NT2/D1 (cell line): ENCODE results near the gene PALS2.
A peak's percentile ranks its signal among the peaks of the same experiment; 100 is the strongest.

Source experiments
- DNase-seq: peaks from one replicate; pipeline ENCODE4 v3.0.0-alpha.2; 2011; ENCODE audit warnings: low read depth, low spot score
- H3K27me3 ChIP-seq: 2 replicates; pipeline ENCODE4 v1.6.0; 2011; ENCODE audit warnings: mild to moderate bottlenecking; ENCODE audit not compliant: insufficient read length, insufficient read depth
- H3K36me3 ChIP-seq: 2 replicates; pipeline ENCODE4 v1.6.1; 2011; ENCODE audit warnings: mild to moderate bottlenecking, low read length, mixed read lengths; ENCODE audit not compliant: insufficient read depth, insufficient read length
- H3K4me1 ChIP-seq: 2 replicates; pipeline ENCODE4 v1.5.1; 2011; ENCODE audit not compliant: insufficient read depth, insufficient read length
- H3K4me3 ChIP-seq: 2 replicates; pipeline ENCODE4 v1.5.1; 2011; ENCODE audit warnings: low read depth; ENCODE audit not compliant: insufficient read length
- H3K9ac ChIP-seq: 2 replicates; pipeline ENCODE4 v1.6.0; 2011; ENCODE audit warnings: low read depth; ENCODE audit not compliant: insufficient read length
- H3K9me3 ChIP-seq: 2 replicates; pipeline ENCODE4 v1.5.1; 2011; ENCODE audit warnings: mild to moderate bottlenecking, low read length; ENCODE audit not compliant: insufficient read depth
- SUZ12 ChIP-seq: IDR thresholded peaks from 2 replicates; pipeline ENCODE4 v1.6.1; 2011; ENCODE audit not compliant: insufficient read length, insufficient read depth; ENCODE audit errors: extremely low read depth
- YY1 ChIP-seq: IDR thresholded peaks from 2 replicates; pipeline ENCODE4 v1.6.1; 2011; ENCODE audit not compliant: insufficient read length, insufficient read depth
- ZNF274 ChIP-seq: IDR thresholded peaks from 2 replicates; pipeline ENCODE4 v1.6.1; 2011; ENCODE audit warnings: mild to moderate bottlenecking, low read depth, low read length

Gene PALS2, protein sequence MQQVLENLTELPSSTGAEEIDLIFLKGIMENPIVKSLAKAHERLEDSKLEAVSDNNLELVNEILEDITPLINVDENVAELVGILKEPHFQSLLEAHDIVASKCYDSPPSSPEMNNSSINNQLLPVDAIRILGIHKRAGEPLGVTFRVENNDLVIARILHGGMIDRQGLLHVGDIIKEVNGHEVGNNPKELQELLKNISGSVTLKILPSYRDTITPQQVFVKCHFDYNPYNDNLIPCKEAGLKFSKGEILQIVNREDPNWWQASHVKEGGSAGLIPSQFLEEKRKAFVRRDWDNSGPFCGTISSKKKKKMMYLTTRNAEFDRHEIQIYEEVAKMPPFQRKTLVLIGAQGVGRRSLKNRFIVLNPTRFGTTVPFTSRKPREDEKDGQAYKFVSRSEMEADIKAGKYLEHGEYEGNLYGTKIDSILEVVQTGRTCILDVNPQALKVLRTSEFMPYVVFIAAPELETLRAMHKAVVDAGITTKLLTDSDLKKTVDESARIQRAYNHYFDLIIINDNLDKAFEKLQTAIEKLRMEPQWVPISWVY

GRCh38 chr7:24572997-24573553 lies at the start of gene PALS2:
Gene PALS2 (plus strand): TSS chr7:24573452. CDS start chr7:24623668, 50,216 bp downstream.
- peak; percentile 70 for DNase-seq
- H3K4me3 ChIP-seq, result peak within 1 kb of the TSS; percentile 75
- TF ChIP-seq YY1 (no peak), ZNF274 (no peak), SUZ12 (no peak)
- H3K9ac ChIP-seq, result peak within 1 kb of the TSS; percentile 91
- no peaks in the 10 kb centered on the region for H3K36me3 ChIP-seq
- H3K27me3 ChIP-seq, result peaks cover 18% of the 10 kb centered on the region
- H3K4me1 ChIP-seq, result no peaks in the 10 kb centered on the region
- no peaks in the 10 kb centered on the region for H3K9me3 ChIP-seq

- DNase-seq, result no peak
- Histone ChIP-seq H3K9me3 (no peaks in the 10 kb centered on the region), H3K27me3 (no peaks in the 10 kb centered on the region), H3K36me3 (no peaks in the 10 kb centered on the region), H3K9ac (no peak overlapping the region), H3K4me3 (no peak overlapping the region), H3K4me1 (no peaks in the 10 kb centered on the region)
- TF ChIP-seq SUZ12, result no peak
- no peak for TF ChIP-seq ZNF274
- TF ChIP-seq YY1, result no peak
Observed at GRCh38 chr7:24531255-24531654, 42.0 kb upstream of the PALS2 start.

DNA sequence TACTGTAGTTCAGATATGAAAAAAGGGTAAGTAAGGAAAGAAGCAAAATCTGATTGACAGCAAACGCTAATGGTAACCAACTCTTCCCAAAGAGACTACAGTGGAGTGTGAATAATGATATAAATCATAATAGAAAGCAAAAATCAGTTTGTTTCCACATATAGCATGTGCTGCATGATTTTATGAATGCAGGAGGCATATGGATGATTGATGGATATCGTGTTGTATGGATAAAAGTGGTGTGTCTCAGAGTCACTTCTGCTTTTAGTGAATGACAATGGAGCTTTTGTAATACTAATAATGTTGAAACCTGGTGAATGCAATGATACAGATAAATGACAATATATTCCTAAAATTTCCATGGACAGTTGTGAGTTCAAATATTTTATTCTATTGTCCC lies 36.6 kb upstream of the PALS2 start:
- Histone ChIP-seq H3K9ac (no peak overlapping the region), H3K27me3 (no peaks in the 10 kb centered on the region), H3K4me1 (no peaks in the 10 kb centered on the region), H3K36me3 (no peaks in the 10 kb centered on the region), H3K9me3 (no peaks in the 10 kb centered on the region), H3K4me3 (no peak overlapping the region)
- no peak for DNase-seq
- TF ChIP-seq SUZ12 (no peak), YY1 (no peak), ZNF274 (no peak)

DNA sequence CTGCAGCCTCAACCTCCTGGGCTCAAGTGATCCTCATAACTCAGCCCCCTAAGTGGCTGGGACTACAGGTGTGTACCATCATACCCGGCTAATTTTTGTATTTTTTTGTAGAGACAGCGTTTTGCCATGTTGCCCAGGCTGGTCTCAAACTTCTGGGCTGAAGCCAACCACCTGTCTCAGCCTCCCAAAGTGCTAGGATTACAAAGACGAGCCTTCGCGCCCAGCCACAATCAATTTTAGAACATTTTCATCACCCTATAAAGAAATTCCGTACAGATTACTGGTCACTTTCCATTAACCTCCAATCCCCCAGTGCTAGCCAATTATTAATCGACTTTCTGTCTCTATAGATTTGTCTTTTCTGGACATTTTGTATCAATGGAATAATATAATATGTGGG lies 32.3 kb upstream of the PALS2 start:
- no peak for DNase-seq
- Histone ChIP-seq H3K4me1 (no peaks in the 10 kb centered on the region), H3K4me3 (no peak overlapping the region), H3K9me3 (no peaks in the 10 kb centered on the region), H3K9ac (no peak overlapping the region), H3K36me3 (no peaks in the 10 kb centered on the region), H3K27me3 (no peaks in the 10 kb centered on the region)
- TF ChIP-seq YY1 (no peak), SUZ12 (no peak)

GRCh38 chr7:24545215-24545614 lies 28.0 kb upstream of the PALS2 start:
- no peaks in the 10 kb centered on the region for H3K36me3 ChIP-seq
- no peak overlapping the region for H3K9ac ChIP-seq
- H3K27me3 ChIP-seq, result no peaks in the 10 kb centered on the region
- H3K9me3 ChIP-seq, result no peaks in the 10 kb centered on the region
- H3K4me1 ChIP-seq, result no peaks in the 10 kb centered on the region
- no peak for DNase-seq
- TF ChIP-seq SUZ12, result no peak
- no peak for TF ChIP-seq ZNF274
- no peak for TF ChIP-seq YY1
- H3K4me3 ChIP-seq, result no peak overlapping the region

DNA sequence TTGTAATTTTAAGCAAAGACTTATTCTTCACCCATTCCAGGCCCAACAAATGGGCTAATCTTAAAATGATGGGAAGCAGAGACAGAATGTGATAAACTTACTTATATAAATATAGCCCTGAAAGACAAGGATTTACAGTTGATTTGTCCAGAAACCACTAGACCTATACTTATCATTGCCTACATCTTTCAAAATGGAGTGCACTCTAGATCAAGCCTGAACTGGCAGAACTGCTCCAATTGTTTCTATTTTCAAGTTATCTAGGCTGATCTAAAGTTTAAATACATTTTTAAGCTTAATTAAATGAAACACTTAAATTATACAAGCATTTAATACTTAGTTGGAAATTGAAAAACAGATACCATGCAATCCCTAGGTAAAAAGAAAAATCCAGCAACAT lies 24.9 kb upstream of the PALS2 start:
- H3K9ac ChIP-seq, result no peak overlapping the region
- no peak overlapping the region for H3K4me3 ChIP-seq
- no peaks in the 10 kb centered on the region for H3K9me3 ChIP-seq
- H3K36me3 ChIP-seq, result no peaks in the 10 kb centered on the region
- no peaks in the 10 kb centered on the region for H3K4me1 ChIP-seq
- no peaks in the 10 kb centered on the region for H3K27me3 ChIP-seq
- TF ChIP-seq YY1, result no peak
- no peak for TF ChIP-seq ZNF274
- DNase-seq, result no peak

DNA sequence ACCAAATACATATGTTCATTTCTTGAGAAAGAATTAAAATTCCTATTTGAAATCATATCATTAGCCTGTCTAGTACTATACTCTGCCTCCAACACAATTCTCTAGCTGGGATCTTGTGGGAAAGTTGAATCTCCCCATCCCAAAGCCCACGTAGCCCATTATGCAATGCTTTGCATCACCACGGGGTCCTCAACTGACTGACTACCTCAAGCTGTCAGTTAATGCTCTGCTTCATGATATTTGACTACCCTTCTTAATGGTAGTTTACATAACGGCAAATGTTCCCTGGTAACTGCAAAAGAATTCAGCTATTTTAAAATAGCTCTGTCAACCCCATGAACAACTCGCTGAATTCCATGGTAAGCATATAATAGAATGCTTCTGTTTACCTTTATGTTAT lies 23.3 kb upstream of the PALS2 start:
- Histone ChIP-seq H3K4me1 (no peaks in the 10 kb centered on the region), H3K9me3 (no peaks in the 10 kb centered on the region), H3K36me3 (no peaks in the 10 kb centered on the region), H3K4me3 (no peak overlapping the region), H3K27me3 (no peaks in the 10 kb centered on the region), H3K9ac (no peak overlapping the region)
- DNase-seq, result no peak
- TF ChIP-seq SUZ12, result no peak
- no peak for TF ChIP-seq YY1
- no peak for TF ChIP-seq ZNF274
